ENCODE results near the gene MED27. TPM values are rescaled to one million over a fixed set of nuclear protein-coding genes. Genes with fewer than 3 reads are reported as not detected.

Gene MED27
- total and polyA plus RNA-seq, 2 of the 13 experiments (the other 11 are each of a cell fraction or from before 2014, with no cell fraction given) = 16.9 to 19.0 TPM

DNA sequence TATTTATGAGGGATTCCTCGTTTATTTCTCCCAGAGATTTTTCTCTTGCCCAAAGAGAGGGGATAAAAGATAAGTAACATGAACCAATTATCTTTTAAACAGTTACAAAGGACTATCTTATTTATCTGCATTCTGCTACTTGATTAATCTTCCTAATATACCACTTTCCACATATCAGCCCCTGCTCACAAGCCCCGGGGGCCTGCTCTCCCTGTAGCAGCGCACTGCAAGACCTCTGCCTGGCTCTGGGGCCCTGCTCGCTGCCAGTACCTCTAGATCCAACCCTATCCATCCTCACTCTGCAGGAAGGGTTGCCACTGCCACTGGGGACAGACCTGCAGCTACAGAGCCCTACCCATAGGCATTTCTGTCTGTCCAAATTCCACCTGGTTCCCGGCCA is 75.3 kb downstream of the MED27 start (continued):
- TF ChIP-seq, protein P1, sequence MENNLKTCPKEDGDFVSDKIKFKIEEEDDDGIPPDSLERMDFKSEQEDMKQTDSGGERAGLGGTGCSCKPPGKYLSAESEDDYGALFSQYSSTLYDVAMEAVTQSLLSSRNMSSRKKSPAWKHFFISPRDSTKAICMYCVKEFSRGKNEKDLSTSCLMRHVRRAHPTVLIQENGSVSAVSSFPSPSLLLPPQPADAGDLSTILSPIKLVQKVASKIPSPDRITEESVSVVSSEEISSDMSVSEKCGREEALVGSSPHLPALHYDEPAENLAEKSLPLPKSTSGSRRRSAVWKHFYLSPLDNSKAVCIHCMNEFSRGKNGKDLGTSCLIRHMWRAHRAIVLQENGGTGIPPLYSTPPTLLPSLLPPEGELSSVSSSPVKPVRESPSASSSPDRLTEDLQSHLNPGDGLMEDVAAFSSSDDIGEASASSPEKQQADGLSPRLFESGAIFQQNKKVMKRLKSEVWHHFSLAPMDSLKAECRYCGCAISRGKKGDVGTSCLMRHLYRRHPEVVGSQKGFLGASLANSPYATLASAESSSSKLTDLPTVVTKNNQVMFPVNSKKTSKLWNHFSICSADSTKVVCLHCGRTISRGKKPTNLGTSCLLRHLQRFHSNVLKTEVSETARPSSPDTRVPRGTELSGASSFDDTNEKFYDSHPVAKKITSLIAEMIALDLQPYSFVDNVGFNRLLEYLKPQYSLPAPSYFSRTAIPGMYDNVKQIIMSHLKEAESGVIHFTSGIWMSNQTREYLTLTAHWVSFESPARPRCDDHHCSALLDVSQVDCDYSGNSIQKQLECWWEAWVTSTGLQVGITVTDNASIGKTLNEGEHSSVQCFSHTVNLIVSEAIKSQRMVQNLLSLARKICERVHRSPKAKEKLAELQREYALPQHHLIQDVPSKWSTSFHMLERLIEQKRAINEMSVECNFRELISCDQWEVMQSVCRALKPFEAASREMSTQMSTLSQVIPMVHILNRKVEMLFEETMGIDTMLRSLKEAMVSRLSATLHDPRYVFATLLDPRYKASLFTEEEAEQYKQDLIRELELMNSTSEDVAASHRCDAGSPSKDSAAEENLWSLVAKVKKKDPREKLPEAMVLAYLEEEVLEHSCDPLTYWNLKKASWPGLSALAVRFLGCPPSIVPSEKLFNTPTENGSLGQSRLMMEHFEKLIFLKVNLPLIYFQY (CRISPR knock-in tag; IDR thresholded peaks at IDR 0.05; ENCODE audit: borderline replicate concordance) = no peak
- no peak for TF ChIP-seq RAD21 (CRISPR knock-in tag; IDR thresholded peaks at IDR 0.05)
- no peak for TF ChIP-seq ZNF709 (CRISPR knock-in tag; IDR thresholded peaks at IDR 0.05)
- no peak for TF ChIP-seq ZNF260 (CRISPR knock-in tag; IDR thresholded peaks at IDR 0.05; ENCODE audit: borderline replicate concordance, low read depth)

DNA sequence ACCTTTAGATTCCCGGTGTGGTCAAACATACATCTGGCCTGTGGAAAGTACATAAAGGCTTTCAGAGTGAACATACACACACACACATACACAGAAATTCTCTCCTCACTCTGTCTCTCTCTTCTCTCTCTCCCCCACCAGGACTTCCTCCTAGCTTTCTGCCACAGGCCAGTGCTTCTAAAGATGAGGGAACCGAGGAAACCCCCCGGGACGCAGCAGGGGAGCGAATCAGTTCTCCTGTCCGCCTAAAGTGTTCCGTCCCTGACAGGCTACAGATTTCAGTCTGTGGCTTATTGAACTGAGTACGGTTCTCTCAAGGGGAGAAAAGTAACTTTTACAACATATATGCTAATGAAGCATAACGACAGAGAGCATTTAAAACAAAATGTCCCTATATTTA is 75.8 kb downstream of the MED27 start:
- whole genome bisulfite sequencing (ENCODE audit: low lambda C conversion rate) = 97% methylated on average over 9 of the region's 9 CpGs
- TF ChIP-seq NR1H2 (CRISPR knock-in tag; IDR thresholded peaks at IDR 0.05; ENCODE audit: borderline replicate concordance, low read depth) (no peak), ZNF720 (CRISPR knock-in tag; IDR thresholded peaks at IDR 0.05) (no peak), RXRB (CRISPR knock-in tag; IDR thresholded peaks at IDR 0.05; ENCODE audit: borderline replicate concordance) (no peak), NFIB (CRISPR knock-in tag; IDR thresholded peaks at IDR 0.05; ENCODE audit: borderline replicate concordance) (no peak)
- Histone ChIP-seq H3K4me2 (ENCODE audit: low read depth, low read length) (no peak overlapping the region), H3K27ac (ENCODE audit: extremely low read length, insufficient read depth, low read length) (no peak overlapping the region), H3K9me3 (ENCODE audit: low read length) (no peaks in the 10 kb centered on the region), H4K20me1 (ENCODE audit: insufficient read depth, low read length) (peaks cover 6% of the 10 kb centered on the region), H3K9ac (ENCODE audit: insufficient read depth, low read depth, low read length) (no peak overlapping the region), H3K79me2 (ENCODE audit: insufficient read depth, low read length) (no peaks in the 10 kb centered on the region), H3K36me3 (replicated peaks in 1 of 2; ENCODE audit: control insufficient read depth in 1 of 2, insufficient read depth in 2 of 2, low read length in 2 of 2) (no peaks in the 10 kb centered on the region; a peak in 1 of 5 replicates), H3K4me1 (ENCODE audit: insufficient read depth, low read length) (no peaks in the 10 kb centered on the region; the same call in 1 of the 2 replicates), H3K27me3 (ENCODE audit: control insufficient read depth in 1 of 2, insufficient read depth in 2 of 2, low read length in 2 of 2) (no peaks in the 10 kb centered on the region), H2AFZ (ENCODE audit: low read length) (no peak overlapping the region), H3K4me3 (replicated peaks in 1 of 3; ENCODE audit: insufficient read depth in 1 of 3, low read depth in 2 of 3, low read length in 3 of 3) (no peak overlapping the region)
- in situ Hi-C loops (cut with HindIII; ENCODE audit: extremely low pct_ligation_motif_present, low pct_unique_long_range_greater_than_20kb) = no loop called here
- CTCF ChIA-PET (ENCODE audit: low intra/inter-chr PET ratio, low total read pairs) = no interaction called here
- POLR2A ChIA-PET = no interaction called here
- ATAC-seq = no peak
- intact Hi-C loops (cut with micrococcal nuclease; ENCODE audit: unreplicated experiment) = no loop called here
- FAIRE-seq = no peak
- no TSS peak for BruUV-seq (replicated peaks)
- no peak for DNase-seq (ENCODE audit: low spot score)
